ENCODE results near the gene IL4. TPM values are rescaled to one million over a fixed set of nuclear protein-coding genes. Genes with fewer than 3 reads are reported as not detected.

IL4 gene
- total RNA-seq, 4 donors from 2014 or later = not detected

DNA sequence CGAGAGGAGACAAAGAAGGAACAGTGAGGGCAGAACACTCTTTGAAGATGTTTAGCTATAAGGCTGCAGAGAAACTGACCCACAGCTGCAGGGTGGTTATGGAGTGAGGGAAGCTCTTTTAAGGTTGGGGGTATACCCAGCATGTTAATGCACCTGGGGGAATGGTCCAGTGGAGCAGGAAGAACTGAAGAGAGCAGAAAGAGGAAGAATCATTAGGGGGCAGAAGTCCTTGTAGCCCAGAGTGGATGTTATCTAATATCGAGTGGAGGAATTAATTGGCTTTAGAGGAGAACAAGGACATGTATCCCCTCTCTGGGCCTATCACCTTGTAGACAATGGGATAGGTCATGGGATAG lies 7.7 kb downstream of the IL4 start:
- WGBS, 2 donors = 85 to 95% methylated on average over 2 of the region's 2 CpGs
- no peak for DNase-seq
- TF ChIP-seq, protein P1, sequence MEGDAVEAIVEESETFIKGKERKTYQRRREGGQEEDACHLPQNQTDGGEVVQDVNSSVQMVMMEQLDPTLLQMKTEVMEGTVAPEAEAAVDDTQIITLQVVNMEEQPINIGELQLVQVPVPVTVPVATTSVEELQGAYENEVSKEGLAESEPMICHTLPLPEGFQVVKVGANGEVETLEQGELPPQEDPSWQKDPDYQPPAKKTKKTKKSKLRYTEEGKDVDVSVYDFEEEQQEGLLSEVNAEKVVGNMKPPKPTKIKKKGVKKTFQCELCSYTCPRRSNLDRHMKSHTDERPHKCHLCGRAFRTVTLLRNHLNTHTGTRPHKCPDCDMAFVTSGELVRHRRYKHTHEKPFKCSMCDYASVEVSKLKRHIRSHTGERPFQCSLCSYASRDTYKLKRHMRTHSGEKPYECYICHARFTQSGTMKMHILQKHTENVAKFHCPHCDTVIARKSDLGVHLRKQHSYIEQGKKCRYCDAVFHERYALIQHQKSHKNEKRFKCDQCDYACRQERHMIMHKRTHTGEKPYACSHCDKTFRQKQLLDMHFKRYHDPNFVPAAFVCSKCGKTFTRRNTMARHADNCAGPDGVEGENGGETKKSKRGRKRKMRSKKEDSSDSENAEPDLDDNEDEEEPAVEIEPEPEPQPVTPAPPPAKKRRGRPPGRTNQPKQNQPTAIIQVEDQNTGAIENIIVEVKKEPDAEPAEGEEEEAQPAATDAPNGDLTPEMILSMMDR (IDR thresholded peaks at IDR 0.05) = no peak
- no peak for TF ChIP-seq POLR2A (IDR thresholded peaks at IDR 0.05)
- intact Hi-C loops (cut with DNase I) = no loop called here
- H3K27ac ChIP-seq = no peak overlapping the region
- no peaks in the 10 kb centered on the region for H3K9me3 ChIP-seq
- no peaks in the 10 kb centered on the region for H3K36me3 ChIP-seq
- H3K4me3 ChIP-seq = no peak overlapping the region
- no peaks in the 10 kb centered on the region for H3K27me3 ChIP-seq
- peaks cover 0 to 9% (median 3%) of the 10 kb centered on the region in 3 donors for H3K4me1 ChIP-seq

DNA sequence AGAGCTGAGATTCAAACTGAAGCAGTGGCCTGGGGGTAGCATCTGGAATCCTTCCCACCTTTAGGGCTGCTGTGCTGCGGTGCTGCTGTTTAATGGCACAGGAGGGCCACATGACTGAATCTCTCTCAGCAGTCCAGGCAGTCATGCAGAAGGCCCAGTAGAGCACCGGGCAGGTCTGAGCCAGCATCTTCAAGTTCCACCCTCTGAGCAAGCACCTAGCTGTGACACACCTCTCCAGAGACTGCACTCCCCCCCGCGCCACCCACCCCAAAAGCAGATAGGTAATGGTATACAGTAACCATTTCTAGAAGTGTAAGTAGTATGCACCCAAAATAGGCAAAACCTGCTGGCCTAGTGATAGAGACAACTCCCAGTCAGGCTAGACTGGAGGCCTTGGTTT lies 8.2 kb downstream of the IL4 start:
- Histone ChIP-seq H3K4me3 (no peak overlapping the region), H3K27me3 (no peaks in the 10 kb centered on the region), H3K27ac (no peak overlapping the region), H3K9me3 (no peaks in the 10 kb centered on the region), H3K36me3 (no peaks in the 10 kb centered on the region), H3K4me1 (peaks cover 0 to 6% (median under 1%) of the 10 kb centered on the region in 3 donors)
- intact Hi-C loops (cut with DNase I) = no loop called here
- TF ChIP-seq, protein P1 (IDR thresholded peaks at IDR 0.05) = no peak
- TF ChIP-seq POLR2A (IDR thresholded peaks at IDR 0.05) = no peak
- 86% methylated on average over 2 of the region's 4 CpGs; no CpG with 5 or more reads in 1 of the 2 donors for WGBS, 2 donors
- no peak for DNase-seq

DNA sequence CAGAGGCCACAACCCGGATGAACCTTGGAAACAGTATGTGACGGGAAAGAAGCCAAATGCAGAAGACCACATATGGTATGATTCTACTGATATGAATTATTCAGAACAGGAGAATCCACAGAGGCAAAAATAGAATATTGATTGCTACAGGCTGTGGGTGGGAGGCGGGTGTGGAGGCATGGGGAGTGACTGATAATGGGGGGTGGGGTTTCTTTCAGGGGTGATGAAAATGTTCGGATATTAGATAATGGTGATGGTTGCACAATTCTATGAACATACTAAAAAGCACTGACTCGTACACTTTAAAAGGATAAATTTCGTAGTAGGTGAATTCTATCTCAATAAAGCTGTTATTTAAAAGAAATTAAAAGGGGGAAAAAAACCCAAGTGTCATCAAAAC lies 10.7 kb downstream of the IL4 start:
- no peak overlapping the region for H3K27ac ChIP-seq
- WGBS, 2 donors = 80 to 83% methylated on average over 6 of the region's 6 CpGs
- no peak for TF ChIP-seq POLR2A (IDR thresholded peaks at IDR 0.05)
- TF ChIP-seq, protein P1 (IDR thresholded peaks at IDR 0.05) = no peak
- H3K9me3 ChIP-seq = no peaks in the 10 kb centered on the region
- no peak for DNase-seq
- H3K4me3 ChIP-seq = no peak overlapping the region
- intact Hi-C loops (cut with DNase I) = no loop called here
- no peaks in the 10 kb centered on the region for H3K27me3 ChIP-seq
- no peaks in the 10 kb centered on the region for H3K36me3 ChIP-seq
- H3K4me1 ChIP-seq = no peaks in the 10 kb centered on the region

DNA sequence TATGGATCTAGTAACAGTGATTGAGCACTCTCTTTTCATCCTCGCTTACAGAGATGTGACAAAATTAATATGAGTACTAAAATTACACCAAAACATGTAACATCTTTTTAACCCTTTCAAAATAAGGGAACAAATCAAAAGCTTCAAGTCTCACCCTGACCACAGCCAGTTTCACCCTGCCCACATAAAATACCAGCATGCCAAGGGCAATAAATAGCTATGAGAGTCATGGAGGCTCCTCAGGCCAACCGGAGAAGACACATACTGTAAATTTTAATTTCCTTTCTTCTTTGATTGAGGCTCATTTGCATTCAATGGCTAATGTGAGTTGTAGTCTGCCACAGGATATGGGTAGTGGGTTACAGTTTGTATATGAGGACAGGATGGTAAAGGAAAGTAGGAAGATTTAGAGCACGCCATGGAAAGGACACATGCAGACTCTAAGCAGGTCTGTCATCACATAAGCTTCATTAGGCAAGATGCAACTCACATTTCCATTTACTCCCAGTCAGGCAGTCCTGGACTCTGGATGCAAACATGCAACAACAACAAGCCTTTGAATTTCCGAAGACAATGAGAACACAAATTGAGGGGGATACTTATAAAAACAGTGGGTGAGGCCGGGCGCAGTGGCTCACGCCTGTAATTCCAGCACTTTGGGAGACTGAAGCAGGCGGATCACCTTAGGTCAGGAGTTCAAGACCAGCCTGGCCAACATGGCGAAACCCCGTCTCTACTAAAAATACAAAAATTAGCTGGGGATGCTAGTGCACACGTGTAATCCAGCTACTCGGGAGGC lies 11.3 kb downstream of the IL4 start:
- DNase-seq = no peak
- Histone ChIP-seq H3K4me1 (no peaks in the 10 kb centered on the region), H3K27me3 (no peaks in the 10 kb centered on the region), H3K36me3 (no peaks in the 10 kb centered on the region), H3K4me3 (no peak overlapping the region), H3K27ac (no peak overlapping the region), H3K9me3 (no peaks in the 10 kb centered on the region)
- 88 to 92% methylated on average over 12 of the region's 12 CpGs for WGBS, 2 donors
- TF ChIP-seq, protein P1 (IDR thresholded peaks at IDR 0.05) = no peak
- TF ChIP-seq POLR2A (IDR thresholded peaks at IDR 0.05) = no peak
- intact Hi-C loops (cut with DNase I) = no loop called here

DNA sequence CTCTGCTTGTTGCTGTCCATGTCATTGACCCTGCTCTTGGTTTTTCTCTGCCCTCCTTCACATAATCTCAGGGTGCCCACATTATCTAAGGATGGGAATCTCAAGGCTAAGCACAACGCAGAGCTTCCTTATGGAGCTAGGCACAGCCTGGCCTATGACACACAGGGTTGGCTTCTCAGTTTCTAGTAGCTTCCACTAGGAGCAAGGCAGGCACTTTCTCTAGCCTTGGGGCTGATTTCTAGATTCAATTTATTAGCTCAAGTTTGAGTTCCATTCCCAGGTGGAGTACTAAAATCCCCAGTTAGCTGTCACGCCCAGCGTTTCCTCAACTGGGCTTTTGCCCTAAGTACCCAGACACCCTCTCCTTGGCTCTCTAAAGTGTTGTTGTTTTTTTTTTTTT lies 12.4 kb downstream of the IL4 start:
- TF ChIP-seq POLR2A (IDR thresholded peaks at IDR 0.05) = no peak
- TF ChIP-seq, protein P1 (IDR thresholded peaks at IDR 0.05) = no peak
- no peak for DNase-seq
- Histone ChIP-seq H3K4me3 (no peak overlapping the region), H3K4me1 (no peaks in the 10 kb centered on the region), H3K36me3 (no peaks in the 10 kb centered on the region), H3K9me3 (no peaks in the 10 kb centered on the region), H3K27me3 (no peaks in the 10 kb centered on the region), H3K27ac (no peak overlapping the region)
- intact Hi-C loops (cut with DNase I) = no loop called here
- WGBS, 2 donors = 93 to 97% methylated on average over 3 of the region's 3 CpGs

Measured in esophagus squamous epithelium (tissue), 5 donors.